HG03060 (cell line): ENCODE results near the gene MIEF1.

Experiments used
- ATAC-seq: cut with Tn5 transposase; IDR thresholded peaks from one replicate; pipeline ENCODE4 v1.9.1; 2021; ENCODE audit warnings: low read depth, moderate number of reproducible peaks; ENCODE audit not compliant: unreplicated experiment

The MIEF1 gene

GRCh38 chr22:39554151-39554550 is 52.1 kb downstream of the MIEF1 start:
- no peak for ATAC-seq

GRCh38 chr22:39556970-39557841 is 55.1 kb downstream of the MIEF1 start:
- no peak for ATAC-seq

- no peak for ATAC-seq
These were observed 56.2 kb downstream of the MIEF1 start for GRCh38 chr22:39558254-39558727.

- no peak for ATAC-seq
These were observed 56.9 kb downstream of the MIEF1 start for GRCh38 chr22:39558950-39559349.

- no peak for ATAC-seq
These were observed 57.5 kb downstream of the MIEF1 start for GRCh38 chr22:39559456-39560105.

- ATAC-seq: no peak
These were observed 58.0 kb downstream of the MIEF1 start for GRCh38 chr22:39560127-39560526.

GRCh38 chr22:39562839-39563489 is 60.9 kb downstream of the MIEF1 start:
- no peak for ATAC-seq

GRCh38 chr22:39563571-39564428 is 61.7 kb downstream of the MIEF1 start:
- ATAC-seq: no peak

- no peak for ATAC-seq
These were observed 63.4 kb downstream of the MIEF1 start for GRCh38 chr22:39565414-39565944.

- no peak for ATAC-seq
These were observed 65.3 kb downstream of the MIEF1 start for GRCh38 chr22:39567135-39567946.
